Activated CD4-positive, alpha-beta memory T cell treated with anti-CD3 and anti-CD28 coated beads for 36 hours (primary cell): ENCODE results near the gene TAS2R41. TPM values are rescaled to one million over a fixed set of nuclear protein-coding genes. Genes with fewer than 3 reads are reported as not detected.

Experiments
- CTCF ChIA-PET: fragments of 350-600 bp; sonication (Branson Sonifier 250); formaldehyde crosslinking; loops from one replicate; lab custom pipeline; 2021; ENCODE audit warnings: antibody characterized with exemption, inconsistent platforms; lab: Charles Lee
- POLR2A ChIA-PET: fragments of 350-600 bp; sonication (Branson Sonifier 250); formaldehyde crosslinking; loops from one replicate; lab custom pipeline; 2021; ENCODE audit warnings: antibody characterized with exemption; lab: Charles Lee
- DNase-seq: peaks from one replicate; pipeline ENCODE4 v3.0.0-alpha.2; 2020
- H3K27ac Mint-ChIP-seq: one replicate; pipeline ENCODE4 v1.8.0; 2021; ENCODE audit warnings: mixed read lengths
- H3K27me3 Mint-ChIP-seq: one replicate; pipeline ENCODE4 v1.8.0; 2021; ENCODE audit warnings: mixed read lengths
- H3K36me3 Mint-ChIP-seq: one replicate; pipeline ENCODE4 v1.8.0; 2021; ENCODE audit warnings: mixed read lengths
- H3K4me1 Mint-ChIP-seq: one replicate; pipeline ENCODE4 v1.8.0; 2021; ENCODE audit warnings: low read depth, mixed read lengths
- H3K4me3 Mint-ChIP-seq: one replicate; pipeline ENCODE4 v1.8.0; 2021; ENCODE audit warnings: mild to moderate bottlenecking, mixed read lengths
- H3K9me3 Mint-ChIP-seq: one replicate; pipeline ENCODE4 v1.8.0; 2021; ENCODE audit warnings: mixed read lengths
- intact Hi-C: fragments of 100-400 bp; cut with micrococcal nuclease; formaldehyde crosslinking; loops from one replicate; pipeline ENCODE4 v1.15.1; 2023
- total RNA-seq, 2 experiments: library from RNA; stranded (reverse); gene quantifications; one replicate each; pipeline ENCODE4 v1.2.3, GENCODE V29; 2021

TAS2R41 gene
- not detected for total RNA-seq

- Mint-ChIP-seq H3K4me1 (peaks cover 16% of the 10 kb centered on the region), H3K9me3 (no peaks in the 10 kb centered on the region), H3K27ac (no peak within 1 kb of the TSS), H3K27me3 (no peaks in the 10 kb centered on the region), H3K4me3 (no peak within 1 kb of the TSS), H3K36me3 (no peaks in the 10 kb centered on the region)
- ChIA-PET POLR2A (no interaction called here), CTCF (no interaction called here)
- intact Hi-C loops, result no loop called here
- DNase-seq, result no peak
Observed at GRCh38 chr7:143477501-143478150, at the start of gene TAS2R41. TAS2R41 (plus strand) TSS chr7:143477873; CDS start chr7:143477873, 0 bp downstream.

- Mint-ChIP-seq H3K4me1 (peaks cover 5% of the 10 kb centered on the region), H3K27me3 (no peaks in the 10 kb centered on the region), H3K9me3 (no peaks in the 10 kb centered on the region), H3K27ac (no peak overlapping the region), H3K4me3 (no peak overlapping the region), H3K36me3 (no peaks in the 10 kb centered on the region)
- intact Hi-C loops, result no loop called here
- CTCF ChIA-PET, result no interaction called here
- DNase-seq, result no peak
- POLR2A ChIA-PET, result no interaction called here
Observed at GRCh38 chr7:143429770-143430698, 47.6 kb upstream of the TAS2R41 start.

- POLR2A ChIA-PET, result no interaction called here
- no peaks in the 10 kb centered on the region for H3K36me3 Mint-ChIP-seq
- no peak overlapping the region for H3K4me3 Mint-ChIP-seq
- DNase-seq, result no peak
- H3K27ac Mint-ChIP-seq, result no peak overlapping the region
- no peaks in the 10 kb centered on the region for H3K9me3 Mint-ChIP-seq
- intact Hi-C loops, result no loop called here
- H3K4me1 Mint-ChIP-seq, result peaks cover 5% of the 10 kb centered on the region
- CTCF ChIA-PET, result interaction anchor here (1.3 kb wide), 1 partner anchor 191 kb away, joined by 4 read pairs; no protein-coding TSS in a partner anchor
- no peaks in the 10 kb centered on the region for H3K27me3 Mint-ChIP-seq
Observed at GRCh38 chr7:143431109-143431508, 46.6 kb upstream of the TAS2R41 start.

- POLR2A ChIA-PET, result no interaction called here
- no peaks in the 10 kb centered on the region for H3K36me3 Mint-ChIP-seq
- intact Hi-C loops, result no loop called here
- no peak overlapping the region for H3K27ac Mint-ChIP-seq
- DNase-seq, result no peak
- H3K4me1 Mint-ChIP-seq, result peaks cover 17% of the 10 kb centered on the region
- H3K4me3 Mint-ChIP-seq, result no peak overlapping the region
- H3K27me3 Mint-ChIP-seq, result no peaks in the 10 kb centered on the region
- H3K9me3 Mint-ChIP-seq, result no peaks in the 10 kb centered on the region
- CTCF ChIA-PET, result interaction anchor here (1.2 kb wide), 1 partner anchor 230 kb away, joined by 3 read pairs; no protein-coding TSS in a partner anchor
Observed at GRCh38 chr7:143433759-143434158, 43.9 kb upstream of the TAS2R41 start.

GRCh38 chr7:143434660-143435059, 43.0 kb upstream of the TAS2R41 start:
- no peaks in the 10 kb centered on the region for H3K9me3 Mint-ChIP-seq
- peaks cover 19% of the 10 kb centered on the region for H3K4me1 Mint-ChIP-seq
- no peak overlapping the region for H3K27ac Mint-ChIP-seq
- CTCF ChIA-PET, result interaction anchor here (0.7 to 2.7 kb wide), 5 partner anchors 14 to 303 kb away, joined by 3 to 6 read pairs (median 3); no protein-coding TSS in a partner anchor
- H3K27me3 Mint-ChIP-seq, result no peaks in the 10 kb centered on the region
- POLR2A ChIA-PET, result no interaction called here
- intact Hi-C loops, result no loop called here
- H3K36me3 Mint-ChIP-seq, result no peaks in the 10 kb centered on the region
- no peak for DNase-seq
- no peak overlapping the region for H3K4me3 Mint-ChIP-seq

GRCh38 chr7:143435266-143435665, 42.4 kb upstream of the TAS2R41 start:
- POLR2A ChIA-PET, result no interaction called here
- CTCF ChIA-PET, result interaction anchor here (0.7 to 2.7 kb wide), 5 partner anchors 14 to 302 kb away, joined by 3 to 6 read pairs (median 3); no protein-coding TSS in a partner anchor
- intact Hi-C loops, result no loop called here
- Mint-ChIP-seq H3K27ac (no peak overlapping the region), H3K27me3 (no peaks in the 10 kb centered on the region), H3K36me3 (no peaks in the 10 kb centered on the region), H3K4me3 (no peak overlapping the region), H3K4me1 (peaks cover 21% of the 10 kb centered on the region), H3K9me3 (no peaks in the 10 kb centered on the region)
- no peak for DNase-seq

- Mint-ChIP-seq H3K36me3 (no peaks in the 10 kb centered on the region), H3K4me3 (no peak overlapping the region), H3K27ac (no peak overlapping the region), H3K9me3 (no peaks in the 10 kb centered on the region), H3K27me3 (no peaks in the 10 kb centered on the region), H3K4me1 (peaks cover 21% of the 10 kb centered on the region)
- ChIA-PET POLR2A (interaction anchor here (0.6 kb wide), 1 partner anchor 12 kb away, joined by 3 read pairs; no protein-coding TSS in a partner anchor), CTCF (interaction anchor here (0.8 to 2.7 kb wide), 2 partner anchors 20 to 433 kb away, joined by 3 to 6 read pairs; no protein-coding TSS in a partner anchor)
- intact Hi-C loops, result no loop called here
- DNase-seq, result no peak
Observed at GRCh38 chr7:143436325-143436946, 41.2 kb upstream of the TAS2R41 start.

GRCh38 chr7:143437578-143437977, 40.1 kb upstream of the TAS2R41 start:
- DNase-seq, result peak; percentile 22
- Mint-ChIP-seq H3K4me1 (peaks cover 21% of the 10 kb centered on the region), H3K27me3 (no peaks in the 10 kb centered on the region), H3K4me3 (no peak overlapping the region), H3K27ac (peak overlapping the region; percentile 40), H3K36me3 (no peaks in the 10 kb centered on the region), H3K9me3 (no peaks in the 10 kb centered on the region)
- ChIA-PET CTCF (no interaction called here), POLR2A (no interaction called here)
- intact Hi-C loops, result no loop called here

- peaks cover 21% of the 10 kb centered on the region for H3K4me1 Mint-ChIP-seq
- DNase-seq, result no peak
- ChIA-PET CTCF (interaction anchor here (1.3 kb wide), 1 partner anchor 23 kb away, joined by 3 read pairs; no protein-coding TSS in a partner anchor), POLR2A (no interaction called here)
- no peaks in the 10 kb centered on the region for H3K27me3 Mint-ChIP-seq
- no peak overlapping the region for H3K4me3 Mint-ChIP-seq
- H3K36me3 Mint-ChIP-seq, result no peaks in the 10 kb centered on the region
- H3K27ac Mint-ChIP-seq, result no peak overlapping the region
- H3K9me3 Mint-ChIP-seq, result no peaks in the 10 kb centered on the region
- intact Hi-C loops, result no loop called here
Observed at GRCh38 chr7:143439866-143440265, 37.8 kb upstream of the TAS2R41 start.

- intact Hi-C loops, result no loop called here
- DNase-seq, result no peak
- no peaks in the 10 kb centered on the region for H3K27me3 Mint-ChIP-seq
- H3K4me1 Mint-ChIP-seq, result peaks cover 6% of the 10 kb centered on the region
- no peaks in the 10 kb centered on the region for H3K36me3 Mint-ChIP-seq
- H3K27ac Mint-ChIP-seq, result no peak within 1 kb of the TSS
- ChIA-PET POLR2A (no interaction called here), CTCF (no interaction called here)
- no peak within 1 kb of the TSS for H3K4me3 Mint-ChIP-seq
- H3K9me3 Mint-ChIP-seq, result no peaks in the 10 kb centered on the region
Observed at GRCh38 chr7:143443153-143443552, 34.5 kb upstream of the TAS2R41 start, which contains the start of gene TAS2R60. TAS2R60 (plus strand) TSS chr7:143443453; CDS start chr7:143443453, 0 bp downstream.

- no peak for DNase-seq
- peaks cover 4% of the 10 kb centered on the region for H3K4me1 Mint-ChIP-seq
- H3K9me3 Mint-ChIP-seq, result no peaks in the 10 kb centered on the region
- no peaks in the 10 kb centered on the region for H3K27me3 Mint-ChIP-seq
- no peaks in the 10 kb centered on the region for H3K36me3 Mint-ChIP-seq
- intact Hi-C loops, result no loop called here
- H3K27ac Mint-ChIP-seq, result no peak overlapping the region
- no peak overlapping the region for H3K4me3 Mint-ChIP-seq
- POLR2A ChIA-PET, result no interaction called here
- CTCF ChIA-PET, result no interaction called here
Observed at GRCh38 chr7:143444063-143444782, 33.5 kb upstream of the TAS2R41 start.
